NCI-H345 treated with DMSO at 0.1 percent for 48 hours (cell line): ENCODE data around the gene SRD5A1.

Source experiments
- DNase-seq: peaks from one replicate; lab custom pipeline; 2025; ENCODE audit not compliant: unreplicated experiment; lab: John Stamatoyannopoulos, UW

Gene SRD5A1

GRCh38 chr5:6632888-6633468 is at the start of gene SRD5A1, which contains the start of gene NSUN2:
SRD5A1 (plus strand) TSS chr5:6633440; CDS start chr5:6633577, 137 bp downstream.
NSUN2 (minus strand) TSS chr5:6633044; CDS start chr5:6632979, 65 bp downstream.
- peak; percentile 67 for DNase-seq

GRCh38 chr5:6584101-6584645 is 49.1 kb upstream of the SRD5A1 start:
- DNase-seq: no peak

- no peak for DNase-seq
These were observed 48.5 kb upstream of the SRD5A1 start for GRCh38 chr5:6584727-6585126.

GRCh38 chr5:6585168-6585567 is 48.1 kb upstream of the SRD5A1 start:
- DNase-seq: no peak

GRCh38 chr5:6585939-6586646 is 47.1 kb upstream of the SRD5A1 start:
- DNase-seq: no peak

GRCh38 chr5:6586647-6587042 is 46.6 kb upstream of the SRD5A1 start:
- DNase-seq: no peak

- no peak for DNase-seq
These were observed 46.1 kb upstream of the SRD5A1 start for GRCh38 chr5:6587171-6587570.

- no peak for DNase-seq
These were observed 42.7 kb upstream of the SRD5A1 start for GRCh38 chr5:6590581-6590980.

GRCh38 chr5:6591671-6592288 is 41.5 kb upstream of the SRD5A1 start:
- no peak for DNase-seq

- no peak for DNase-seq
These were observed 40.6 kb upstream of the SRD5A1 start for GRCh38 chr5:6592601-6593000.

- DNase-seq: no peak
These were observed 39.9 kb upstream of the SRD5A1 start for GRCh38 chr5:6593148-6594016.

GRCh38 chr5:6594066-6594465 is 39.2 kb upstream of the SRD5A1 start:
- no peak for DNase-seq

- DNase-seq: no peak
These were observed 37.8 kb upstream of the SRD5A1 start for GRCh38 chr5:6595405-6595804.

- DNase-seq: no peak
These were observed 36.9 kb upstream of the SRD5A1 start for GRCh38 chr5:6596388-6596787.

- DNase-seq: no peak
These were observed 35.7 kb upstream of the SRD5A1 start for GRCh38 chr5:6597557-6597956.

- no peak for DNase-seq
These were observed 34.8 kb upstream of the SRD5A1 start for GRCh38 chr5:6598351-6598900.

GRCh38 chr5:6599739-6600138 is 33.5 kb upstream of the SRD5A1 start:
- DNase-seq: no peak

- DNase-seq: no peak
These were observed 32.0 kb upstream of the SRD5A1 start for GRCh38 chr5:6601271-6601670.

GRCh38 chr5:6601816-6602215 is 31.4 kb upstream of the SRD5A1 start:
- no peak for DNase-seq

GRCh38 chr5:6602441-6602840 is 30.8 kb upstream of the SRD5A1 start:
- no peak for DNase-seq

- no peak for DNase-seq
These were observed 29.6 kb upstream of the SRD5A1 start for GRCh38 chr5:6603643-6604042.
